Esophagus muscularis mucosa (tissue), 3 donors: ENCODE data around the gene SGIP1.

Experiments used
- CTCF ChIP-seq, 3 experiments: fragments of 200-600 bp in 2 of 3; fragments of 450-650 bp in 1 of 3; sonication (generic) in 2 of 3; IDR thresholded peaks; one replicate each; pipeline ENCODE4 v1.5.1; 2017 to 2019; ENCODE audit warnings: antibody characterized with exemption in 3 of 3, mild to moderate bottlenecking in 2 of 3, moderate library complexity in 1 of 3
- EP300 ChIP-seq: sonication (generic); formaldehyde crosslinking; IDR thresholded peaks from one replicate; pipeline ENCODE4 v1.6.1; 2017; ENCODE audit warnings: antibody characterized with exemption

DNA sequence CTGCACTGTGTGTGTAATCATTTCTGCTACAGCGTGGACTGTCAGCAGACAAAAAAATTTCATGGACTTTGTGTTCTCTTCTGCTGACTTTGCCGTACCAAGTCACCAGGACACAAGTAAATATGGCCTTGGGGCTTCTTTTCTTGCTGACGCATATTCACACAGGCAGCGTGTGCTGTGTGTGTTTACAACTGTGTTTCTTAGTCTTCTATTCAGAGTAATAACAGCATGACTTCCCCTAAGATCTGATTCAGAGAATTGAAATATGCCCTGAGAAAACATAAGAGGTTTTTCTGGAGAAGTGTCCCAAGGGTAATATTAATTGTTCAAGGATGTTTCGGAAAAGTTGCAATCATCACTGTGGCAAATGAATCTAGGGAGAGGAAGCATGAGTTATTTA lies 171.2 kb downstream of the SGIP1 start:
- no peak for TF ChIP-seq EP300
- TF ChIP-seq CTCF (IDR thresholded peaks at IDR 0.05), result no peak
